Measurements from ENCODE around the gene GARRE1. TPM values are rescaled to one million over a fixed set of nuclear protein-coding genes. Genes with fewer than 3 reads are reported as not detected.
"Not testable (repeated sequence)": the region's sequence is repeated elsewhere in the genome, so short reads cannot be mapped to it uniquely, and the experiment has no call there.

The GARRE1 gene
- total and polyA plus RNA-seq, 9 donors, result 13.3 to 39.1 (median 22.5) TPM

DNA sequence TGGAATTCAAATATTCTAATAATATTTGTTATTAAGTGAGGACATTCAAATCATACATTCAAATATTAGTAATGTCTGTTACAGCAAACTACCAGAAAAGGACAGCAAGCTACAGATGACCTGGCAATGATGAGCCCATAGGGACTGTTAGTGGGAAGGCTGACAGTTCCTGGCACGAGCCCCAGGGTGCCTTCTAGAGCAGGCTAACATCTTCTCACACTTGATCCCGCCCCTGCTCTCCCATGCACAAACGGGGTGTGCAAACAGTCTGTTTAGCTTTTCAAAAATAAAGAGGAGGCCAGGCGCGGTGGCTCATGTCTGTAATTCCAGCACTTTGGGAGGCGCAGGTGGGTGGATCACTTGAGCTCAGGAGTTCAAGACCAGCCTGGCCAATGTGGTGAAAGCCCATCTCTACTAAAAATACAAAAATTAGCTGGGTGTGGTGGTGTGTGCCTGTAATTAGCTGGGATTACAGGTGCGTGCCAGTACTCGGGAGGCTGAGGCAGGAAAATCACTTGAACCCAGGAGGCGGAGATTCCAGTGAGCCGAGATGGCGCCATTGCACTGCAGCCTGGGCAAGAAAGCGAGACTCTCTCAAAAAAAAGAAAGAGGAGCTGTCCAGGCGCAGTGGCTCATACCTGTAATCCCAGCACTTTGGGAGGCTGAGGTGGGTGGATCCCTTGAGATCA is 9.6 kb upstream of the GARRE1 start:
- no peaks in the 10 kb centered on the region for H3K9me3 ChIP-seq
- intact Hi-C loops (cut with DNase I), result no loop called here
- 77 to 81% (median 79%) methylated on average over 13 of the region's 13 CpGs for WGBS, 3 donors
- no peaks in the 10 kb centered on the region for H3K4me1 ChIP-seq (ENCODE audit: insufficient read depth)
- TF ChIP-seq EP300 (IDR thresholded peaks at IDR 0.05), result no peak
- TF ChIP-seq, protein P1, sequence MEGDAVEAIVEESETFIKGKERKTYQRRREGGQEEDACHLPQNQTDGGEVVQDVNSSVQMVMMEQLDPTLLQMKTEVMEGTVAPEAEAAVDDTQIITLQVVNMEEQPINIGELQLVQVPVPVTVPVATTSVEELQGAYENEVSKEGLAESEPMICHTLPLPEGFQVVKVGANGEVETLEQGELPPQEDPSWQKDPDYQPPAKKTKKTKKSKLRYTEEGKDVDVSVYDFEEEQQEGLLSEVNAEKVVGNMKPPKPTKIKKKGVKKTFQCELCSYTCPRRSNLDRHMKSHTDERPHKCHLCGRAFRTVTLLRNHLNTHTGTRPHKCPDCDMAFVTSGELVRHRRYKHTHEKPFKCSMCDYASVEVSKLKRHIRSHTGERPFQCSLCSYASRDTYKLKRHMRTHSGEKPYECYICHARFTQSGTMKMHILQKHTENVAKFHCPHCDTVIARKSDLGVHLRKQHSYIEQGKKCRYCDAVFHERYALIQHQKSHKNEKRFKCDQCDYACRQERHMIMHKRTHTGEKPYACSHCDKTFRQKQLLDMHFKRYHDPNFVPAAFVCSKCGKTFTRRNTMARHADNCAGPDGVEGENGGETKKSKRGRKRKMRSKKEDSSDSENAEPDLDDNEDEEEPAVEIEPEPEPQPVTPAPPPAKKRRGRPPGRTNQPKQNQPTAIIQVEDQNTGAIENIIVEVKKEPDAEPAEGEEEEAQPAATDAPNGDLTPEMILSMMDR (IDR thresholded peaks at IDR 0.05), result no peak
- no peak for TF ChIP-seq POLR2A (IDR thresholded peaks at IDR 0.05)
- H3K4me3 ChIP-seq, result no peak overlapping the region
- no peaks in the 10 kb centered on the region for H3K36me3 ChIP-seq
- no peak for DNase-seq
- no peaks in the 10 kb centered on the region for H3K27me3 ChIP-seq
- no peak overlapping the region for H3K27ac ChIP-seq

DNA sequence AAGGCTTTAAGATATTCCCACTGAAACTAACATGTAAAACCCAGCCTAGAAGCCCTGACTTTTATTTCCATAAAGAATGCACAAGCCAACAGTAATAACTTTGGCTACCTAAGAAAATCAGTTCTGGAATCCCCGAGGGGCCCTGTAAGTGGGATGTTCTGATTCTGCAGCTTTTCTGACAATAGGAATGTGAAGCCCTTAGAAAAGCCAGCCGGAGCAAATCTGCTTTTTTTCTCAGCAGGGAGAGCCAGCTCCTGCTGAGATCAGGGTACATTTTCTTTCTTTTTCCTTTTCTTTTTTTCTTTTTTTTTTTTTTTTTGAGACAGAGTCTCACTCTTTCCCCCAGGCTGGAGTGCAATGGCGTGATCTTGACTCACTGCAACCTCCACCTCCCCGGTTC is 8.0 kb upstream of the GARRE1 start:
- 41 to 50% (median 49%) methylated on average over 4 of the region's 4 CpGs for WGBS, 3 donors
- no peaks in the 10 kb centered on the region for H3K9me3 ChIP-seq
- no peak for DNase-seq
- no peaks in the 10 kb centered on the region for H3K27me3 ChIP-seq
- no peak overlapping the region for H3K4me3 ChIP-seq
- H3K27ac ChIP-seq, result no peak overlapping the region
- no peaks in the 10 kb centered on the region for H3K4me1 ChIP-seq (ENCODE audit: insufficient read depth)
- H3K36me3 ChIP-seq, result no peaks in the 10 kb centered on the region
- TF ChIP-seq EP300 (IDR thresholded peaks at IDR 0.05) (no peak), POLR2A (IDR thresholded peaks at IDR 0.05) (no peak)
- TF ChIP-seq, protein P1 (IDR thresholded peaks at IDR 0.05), result no peak
- intact Hi-C loops (cut with DNase I), result no loop called here

DNA sequence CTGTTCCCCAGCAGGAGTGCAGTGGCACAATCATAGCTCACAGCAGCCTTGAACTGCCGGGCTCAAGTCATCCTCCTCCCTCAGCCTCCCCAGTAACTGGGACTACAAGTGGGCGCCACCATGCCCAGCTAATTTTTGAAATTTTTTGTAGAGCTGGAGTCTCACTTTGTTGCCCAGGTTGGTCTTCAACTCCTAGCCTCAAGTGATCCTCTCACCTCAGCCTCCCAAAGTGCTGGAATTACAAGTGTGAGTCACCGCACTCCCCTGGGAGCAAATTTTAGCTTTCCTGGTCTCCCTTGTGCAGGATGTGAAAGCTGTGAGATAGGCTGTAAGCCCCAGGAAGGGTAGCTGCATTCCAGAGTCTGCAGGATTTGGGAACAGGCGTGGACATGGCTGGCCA is 5.4 kb upstream of the GARRE1 start:
- no peaks in the 10 kb centered on the region for H3K9me3 ChIP-seq
- 89 to 91% (median 89%) methylated on average over 4 of the region's 4 CpGs for WGBS, 3 donors
- intact Hi-C loops (cut with DNase I), result no loop called here
- no peak for DNase-seq
- TF ChIP-seq, protein P1 (IDR thresholded peaks at IDR 0.05), result no peak
- TF ChIP-seq POLR2A (IDR thresholded peaks at IDR 0.05), result no peak
- TF ChIP-seq EP300 (IDR thresholded peaks at IDR 0.05), result no peak
- H3K36me3 ChIP-seq, result no peaks in the 10 kb centered on the region
- H3K27ac ChIP-seq, result no peak overlapping the region
- no peak overlapping the region for H3K4me3 ChIP-seq
- H3K27me3 ChIP-seq, result no peaks in the 10 kb centered on the region
- peaks cover 2% of the 10 kb centered on the region for H3K4me1 ChIP-seq (ENCODE audit: insufficient read depth)

DNA sequence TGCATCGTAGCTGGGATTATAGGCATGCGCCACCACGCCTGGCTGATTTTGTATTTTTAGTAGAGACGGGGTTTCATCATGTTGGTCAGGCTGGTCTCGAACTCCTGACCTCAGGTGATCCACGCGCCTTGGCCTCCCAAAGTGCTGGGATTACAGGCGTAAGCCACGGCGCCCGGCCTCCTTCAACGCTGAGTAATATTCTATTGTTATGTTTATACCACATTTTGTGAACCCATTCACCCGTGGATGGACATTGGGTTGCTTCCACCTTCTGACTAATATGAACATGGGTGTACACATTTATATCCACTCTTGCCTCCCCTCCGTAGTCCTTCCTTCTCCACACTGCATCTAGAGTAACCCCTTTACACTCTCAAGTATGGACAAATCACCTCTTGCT is 1.2 kb upstream of the GARRE1 start:
- intact Hi-C loops (cut with DNase I); H3K4me3 ChIP-seq; H3K4me1 ChIP-seq (ENCODE audit: insufficient read depth); H3K9me3 ChIP-seq; H3K36me3 ChIP-seq; DNase-seq; H3K27ac ChIP-seq; H3K27me3 ChIP-seq: not testable (repeated sequence)
- WGBS, 3 donors, result 94 to 95% (median 94%) methylated on average over 14 of the region's 14 CpGs

DNA sequence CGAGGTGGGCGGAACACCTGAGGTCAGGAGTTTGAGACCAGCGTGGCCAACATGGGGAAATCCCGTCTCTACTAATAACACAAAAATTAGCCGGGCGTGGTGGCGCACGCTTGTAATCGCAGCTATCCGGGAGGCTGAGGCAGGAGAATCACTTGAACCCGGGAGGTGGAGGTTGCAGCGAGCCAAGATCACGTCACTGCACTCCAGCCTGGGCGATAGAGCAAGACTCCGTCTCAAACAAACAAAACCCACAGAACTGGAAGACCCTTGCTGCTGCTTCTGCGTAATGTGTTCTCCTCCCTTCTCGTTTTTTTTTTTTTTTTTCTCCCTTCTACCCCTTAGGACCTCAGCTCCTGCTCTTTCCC is 691 bp upstream of the GARRE1 start:
- H3K4me3 ChIP-seq, result peak overlapping the region; percentile 80
- DNase-seq; H3K27me3 ChIP-seq; intact Hi-C loops (cut with DNase I); H3K9me3 ChIP-seq; H3K27ac ChIP-seq; H3K36me3 ChIP-seq; H3K4me1 ChIP-seq (ENCODE audit: insufficient read depth): not testable (repeated sequence)
- WGBS, 3 donors, result 61 to 69% (median 67%) methylated on average over 17 of the region's 17 CpGs

Data from ovary (tissue), 9 donors.